HepG2 (cell line): Measurements from ENCODE around the gene ATN1. TPM values are rescaled to one million over a fixed set of nuclear protein-coding genes. Genes with fewer than 3 reads are reported as not detected.

Experiments
- CSRNP1 ChIP-seq: sonication (generic); formaldehyde crosslinking; IDR thresholded peaks from 2 replicates; pipeline ENCODE4 v1.8.1; 2023; ENCODE audit warnings: mild to moderate bottlenecking, missing genetic modification reagents
- FOXO1 ChIP-seq: sonication (generic); formaldehyde crosslinking; IDR thresholded peaks from 2 replicates; pipeline ENCODE4 v1.4.0; 2020; ENCODE audit warnings: missing genetic modification reagents
- FOXP1 ChIP-seq, 2 experiments: fragments of 450-650 bp in 1 of 2; IDR thresholded peaks; 2 replicates each; pipeline ENCODE4 v1.6.1; 2017 to 2018; ENCODE audit warnings: antibody characterized with exemption in 1 of 2
- HOXA3 ChIP-seq: sonication (generic); formaldehyde crosslinking; IDR thresholded peaks from 2 replicates; pipeline ENCODE4 v1.5.0; 2020; ENCODE audit warnings: missing genetic modification reagents
- NCOA1 ChIP-seq: sonication (generic); formaldehyde crosslinking; IDR thresholded peaks from 2 replicates; pipeline ENCODE4 v1.9.0; 2021; ENCODE audit warnings: missing genetic modification reagents
- NFATC3 ChIP-seq: sonication (generic); formaldehyde crosslinking; IDR thresholded peaks from 2 replicates; pipeline ENCODE4 v1.5.1; 2020; ENCODE audit warnings: mild to moderate bottlenecking, missing genetic modification reagents
- NRL ChIP-seq: sonication (generic); formaldehyde crosslinking; IDR thresholded peaks from 2 replicates; pipeline ENCODE4 v1.5.0; 2020; ENCODE audit warnings: missing genetic modification reagents, mild to moderate bottlenecking, moderate library complexity, borderline replicate concordance
- RARG ChIP-seq: sonication (generic); formaldehyde crosslinking; IDR thresholded peaks from 2 replicates; pipeline ENCODE4 v1.4.0; 2020; ENCODE audit warnings: low read depth, mild to moderate bottlenecking, missing genetic modification reagents
- RBFOX2 ChIP-seq: fragments of 200-400 bp; formaldehyde crosslinking; IDR thresholded peaks from 2 replicates; pipeline ENCODE4 v1.6.1; 2017; ENCODE audit warnings: low read depth, mild to moderate bottlenecking, low read length
- REXO4 ChIP-seq: sonication (generic); formaldehyde crosslinking; IDR thresholded peaks from 2 replicates; pipeline ENCODE4 v1.8.0; 2022; ENCODE audit warnings: missing genetic modification reagents, mild to moderate bottlenecking, borderline replicate concordance
- SP1 ChIP-seq, 2 experiments: fragments of 450-650 bp in 1 of 2; sonication (generic) in 1 of 2; formaldehyde crosslinking in 1 of 2; IDR thresholded peaks; 2 replicates each; pipeline versions ENCODE4 v1.4.0 to v1.6.1; 2016 to 2020; ENCODE audit warnings: missing genetic modification reagents in 1 of 2
- ZFP1 ChIP-seq: IDR thresholded peaks from 2 replicates; pipeline ENCODE4 v1.6.1; 2016
- ZNF550 ChIP-seq: sonication (generic); formaldehyde crosslinking; IDR thresholded peaks from 2 replicates; pipeline ENCODE4 v1.4.0; 2020; ENCODE audit warnings: mild to moderate bottlenecking, missing genetic modification reagents, borderline replicate concordance
- ZNF709 ChIP-seq: sonication (generic); formaldehyde crosslinking; IDR thresholded peaks from 2 replicates; pipeline ENCODE4 v1.5.0; 2020; ENCODE audit warnings: mild to moderate bottlenecking, missing genetic modification reagents
- ZSCAN21 ChIP-seq: sonication (generic); formaldehyde crosslinking; IDR thresholded peaks from 2 replicates; pipeline ENCODE4 v1.8.0; 2022; ENCODE audit warnings: mild to moderate bottlenecking, missing genetic modification reagents, moderate library complexity, borderline replicate concordance
- polyA plus RNA-seq, 8 experiments: library from polyadenylated mRNA; depleted of rRNA in 3 of 8; stranded (reverse) in 7 of 8; unstranded in 1 of 8; fragments of >200 nt; fragmentation: Illumina TruSeq in 4 of 8; extraction: Trizol in 4 of 8; gene quantifications; 2 replicates each; pipeline versions ENCODE4 v1.2.1 to v1.2.3, GENCODE V29; 2011 to 2016; ENCODE audit warnings: low read depth in 4 of 8, missing spikeins in 1 of 8, mixed read lengths in 1 of 8; ENCODE audit not compliant: insufficient read depth in 1 of 8
- total RNA-seq, 5 experiments: library from RNA; depleted of rRNA; stranded (reverse); fragments of >200 nt; fragmentation: Illumina TruSeq; extraction: Trizol; gene quantifications; 2 replicates each; pipeline ENCODE4 v1.2.3, GENCODE V29; 2016; ENCODE audit warnings: low read depth in 1 of 5
- TF ChIP-seq, protein P1 (sequence below): sonication (generic); formaldehyde crosslinking; IDR thresholded peaks from 2 replicates; pipeline ENCODE4 v1.4.0; 2020; ENCODE audit warnings: missing genetic modification reagents
- TF ChIP-seq, protein P2 (sequence below): sonication (generic); formaldehyde crosslinking; IDR thresholded peaks from 2 replicates; pipeline ENCODE4 v1.5.0; 2020; ENCODE audit warnings: mild to moderate bottlenecking, missing genetic modification reagents
- TF ChIP-seq, protein P3 (sequence below): sonication (generic); formaldehyde crosslinking; IDR thresholded peaks from 2 replicates; pipeline ENCODE4 v1.5.0; 2020; ENCODE audit warnings: missing genetic modification reagents

Gene ATN1
- total and polyA plus RNA-seq, 2 of the 13 experiments (the other 11 are each of a cell fraction or from before 2014, with no cell fraction given) = 2.1 to 8.6 TPM

DNA sequence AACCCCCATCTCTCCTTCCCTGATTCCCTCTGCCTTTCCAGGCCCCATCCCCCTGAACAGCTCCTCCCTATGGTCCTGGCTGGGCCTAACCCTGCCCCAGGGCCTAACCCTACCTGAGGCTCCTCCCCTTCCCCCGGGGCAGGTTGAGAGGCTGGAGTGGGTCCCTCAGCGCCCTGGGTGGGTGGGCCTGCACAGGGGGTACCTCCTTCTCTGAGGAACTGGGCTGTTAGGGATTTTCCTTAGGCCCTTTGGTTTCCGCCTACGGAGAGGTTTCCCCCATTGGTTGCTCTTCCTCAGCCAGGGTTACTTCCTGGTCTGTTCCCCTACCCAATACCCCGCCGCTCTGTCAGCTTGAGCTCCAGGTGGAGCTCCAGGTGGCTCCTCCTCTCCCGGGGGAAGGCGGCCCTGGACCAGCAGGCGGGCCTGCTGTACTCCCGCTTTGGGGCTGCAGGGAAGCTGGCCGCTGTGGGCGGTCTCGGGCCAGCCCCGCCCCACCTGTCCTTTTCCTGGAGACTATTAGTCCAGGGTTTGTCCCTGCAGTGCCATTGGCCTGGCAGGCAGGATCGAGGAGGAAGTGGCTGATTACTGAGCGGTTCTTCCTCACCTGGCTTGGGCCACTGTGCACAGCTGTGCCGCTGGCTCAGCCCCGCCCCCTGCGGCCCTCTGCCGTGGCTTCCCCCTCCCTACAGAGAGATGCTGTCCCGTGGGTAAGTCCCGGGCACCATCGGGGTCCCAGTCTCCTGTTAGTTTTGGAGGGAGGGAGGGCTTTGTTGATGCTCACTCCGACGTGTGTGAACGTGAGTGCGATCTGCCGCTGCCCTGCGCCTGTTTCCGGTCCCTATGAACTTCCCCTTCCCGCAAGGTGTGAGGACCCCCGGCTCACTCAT lies 18.5 kb downstream of the ATN1 start (continued):
- TF ChIP-seq, protein P1, sequence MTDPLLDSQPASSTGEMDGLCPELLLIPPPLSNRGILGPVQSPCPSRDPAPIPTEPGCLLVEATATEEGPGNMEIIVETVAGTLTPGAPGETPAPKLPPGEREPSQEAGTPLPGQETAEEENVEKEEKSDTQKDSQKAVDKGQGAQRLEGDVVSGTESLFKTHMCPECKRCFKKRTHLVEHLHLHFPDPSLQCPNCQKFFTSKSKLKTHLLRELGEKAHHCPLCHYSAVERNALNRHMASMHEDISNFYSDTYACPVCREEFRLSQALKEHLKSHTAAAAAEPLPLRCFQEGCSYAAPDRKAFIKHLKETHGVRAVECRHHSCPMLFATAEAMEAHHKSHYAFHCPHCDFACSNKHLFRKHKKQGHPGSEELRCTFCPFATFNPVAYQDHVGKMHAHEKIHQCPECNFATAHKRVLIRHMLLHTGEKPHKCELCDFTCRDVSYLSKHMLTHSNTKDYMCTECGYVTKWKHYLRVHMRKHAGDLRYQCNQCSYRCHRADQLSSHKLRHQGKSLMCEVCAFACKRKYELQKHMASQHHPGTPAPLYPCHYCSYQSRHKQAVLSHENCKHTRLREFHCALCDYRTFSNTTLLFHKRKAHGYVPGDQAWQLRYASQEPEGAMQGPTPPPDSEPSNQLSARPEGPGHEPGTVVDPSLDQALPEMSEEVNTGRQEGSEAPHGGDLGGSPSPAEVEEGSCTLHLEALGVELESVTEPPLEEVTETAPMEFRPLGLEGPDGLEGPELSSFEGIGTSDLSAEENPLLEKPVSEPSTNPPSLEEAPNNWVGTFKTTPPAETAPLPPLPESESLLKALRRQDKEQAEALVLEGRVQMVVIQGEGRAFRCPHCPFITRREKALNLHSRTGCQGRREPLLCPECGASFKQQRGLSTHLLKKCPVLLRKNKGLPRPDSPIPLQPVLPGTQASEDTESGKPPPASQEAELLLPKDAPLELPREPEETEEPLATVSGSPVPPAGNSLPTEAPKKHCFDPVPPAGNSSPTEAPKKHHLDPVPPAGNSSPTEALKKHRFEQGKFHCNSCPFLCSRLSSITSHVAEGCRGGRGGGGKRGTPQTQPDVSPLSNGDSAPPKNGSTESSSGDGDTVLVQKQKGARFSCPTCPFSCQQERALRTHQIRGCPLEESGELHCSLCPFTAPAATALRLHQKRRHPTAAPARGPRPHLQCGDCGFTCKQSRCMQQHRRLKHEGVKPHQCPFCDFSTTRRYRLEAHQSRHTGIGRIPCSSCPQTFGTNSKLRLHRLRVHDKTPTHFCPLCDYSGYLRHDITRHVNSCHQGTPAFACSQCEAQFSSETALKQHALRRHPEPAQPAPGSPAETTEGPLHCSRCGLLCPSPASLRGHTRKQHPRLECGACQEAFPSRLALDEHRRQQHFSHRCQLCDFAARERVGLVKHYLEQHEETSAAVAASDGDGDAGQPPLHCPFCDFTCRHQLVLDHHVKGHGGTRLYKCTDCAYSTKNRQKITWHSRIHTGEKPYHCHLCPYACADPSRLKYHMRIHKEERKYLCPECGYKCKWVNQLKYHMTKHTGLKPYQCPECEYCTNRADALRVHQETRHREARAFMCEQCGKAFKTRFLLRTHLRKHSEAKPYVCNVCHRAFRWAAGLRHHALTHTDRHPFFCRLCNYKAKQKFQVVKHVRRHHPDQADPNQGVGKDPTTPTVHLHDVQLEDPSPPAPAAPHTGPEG (CRISPR knock-in tag) = no peak
- TF ChIP-seq ZNF709 (no peak), ZSCAN21 (CRISPR knock-in tag) (no peak), RARG (CRISPR knock-in tag) (no peak), SP1 (IDR thresholded peaks at IDR 0.05) (no peak), SP1 (CRISPR knock-in tag; IDR thresholded peaks at IDR 0.05) (peak; percentile 78), CSRNP1 (CRISPR knock-in tag) (no peak), FOXO1 (CRISPR knock-in tag) (peak; percentile 49; the same call in 1 of the 2 replicates), ZNF550 (no peak), NFATC3 (CRISPR knock-in tag) (no peak), REXO4 (no peak), HOXA3 (CRISPR knock-in tag) (peak; percentile 48; the same call in 1 of the 2 replicates), ZFP1 (CRISPR knock-in tag) (peak; percentile 81; the same call in 1 of the 2 replicates), NRL (peak; percentile 76), RBFOX2 (peak; percentile 63), FOXP1 (IDR thresholded peaks at IDR 0.05) (no peak), FOXP1 (CRISPR knock-in tag; IDR thresholded peaks at IDR 0.05) (no peak), NCOA1 (CRISPR knock-in tag) (0 out of 2 replicates have a peak, but pooled peaks have one; percentile 14)
- TF ChIP-seq, protein P2, sequence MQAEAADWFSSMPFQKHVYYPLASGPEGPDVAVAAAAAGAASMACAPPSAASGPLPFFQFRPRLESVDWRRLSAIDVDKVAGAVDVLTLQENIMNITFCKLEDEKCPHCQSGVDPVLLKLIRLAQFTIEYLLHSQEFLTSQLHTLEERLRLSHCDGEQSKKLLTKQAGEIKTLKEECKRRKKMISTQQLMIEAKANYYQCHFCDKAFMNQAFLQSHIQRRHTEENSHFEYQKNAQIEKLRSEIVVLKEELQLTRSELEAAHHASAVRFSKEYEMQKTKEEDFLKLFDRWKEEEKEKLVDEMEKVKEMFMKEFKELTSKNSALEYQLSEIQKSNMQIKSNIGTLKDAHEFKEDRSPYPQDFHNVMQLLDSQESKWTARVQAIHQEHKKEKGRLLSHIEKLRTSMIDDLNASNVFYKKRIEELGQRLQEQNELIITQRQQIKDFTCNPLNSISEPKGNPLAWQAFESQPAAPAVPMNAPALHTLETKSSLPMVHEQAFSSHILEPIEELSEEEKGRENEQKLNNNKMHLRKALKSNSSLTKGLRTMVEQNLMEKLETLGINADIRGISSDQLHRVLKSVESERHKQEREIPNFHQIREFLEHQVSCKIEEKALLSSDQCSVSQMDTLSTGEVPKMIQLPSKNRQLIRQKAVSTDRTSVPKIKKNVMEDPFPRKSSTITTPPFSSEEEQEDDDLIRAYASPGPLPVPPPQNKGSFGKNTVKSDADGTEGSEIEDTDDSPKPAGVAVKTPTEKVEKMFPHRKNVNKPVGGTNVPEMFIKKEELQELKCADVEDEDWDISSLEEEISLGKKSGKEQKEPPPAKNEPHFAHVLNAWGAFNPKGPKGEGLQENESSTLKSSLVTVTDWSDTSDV = no peak
- TF ChIP-seq, protein P3, sequence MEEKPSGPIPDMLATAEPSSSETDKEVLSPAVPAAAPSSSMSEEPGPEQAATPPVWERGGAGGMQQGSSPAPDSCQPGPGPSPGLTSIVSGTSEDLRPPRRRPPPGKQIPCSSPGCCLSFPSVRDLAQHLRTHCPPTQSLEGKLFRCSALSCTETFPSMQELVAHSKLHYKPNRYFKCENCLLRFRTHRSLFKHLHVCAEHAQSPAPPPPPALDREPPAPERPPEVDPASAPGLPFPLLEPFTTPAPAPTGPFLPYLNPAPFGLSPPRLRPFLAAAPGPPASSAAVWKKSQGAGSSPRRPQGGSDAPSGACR = 0 out of 2 replicates have a peak, but pooled peaks have one; percentile 10
